Upper lobe of right lung (tissue), 1 donor: ENCODE results near the gene FOXN1. TPM values are rescaled to one million over a fixed set of nuclear protein-coding genes. Genes with fewer than 3 reads are reported as not detected.

ENCODE experiments used
- ATAC-seq: fragments of 200-7000 bp; cut with Tn5 transposase; one replicate; pipeline ENCODE4 v1.9.1; 2020; ENCODE audit warnings: mild to moderate bottlenecking, moderate library complexity
- DNase-seq: peaks from one replicate; pipeline ENCODE4 v3.0.0-alpha.2; 2020
- H3K27ac ChIP-seq: fragments of 200-600 bp; one replicate; pipeline ENCODE4 v1.8.0; 2022
- H3K27me3 ChIP-seq: fragments of 200-600 bp; one replicate; pipeline ENCODE4 v1.8.0; 2022; ENCODE audit warnings: mild to moderate bottlenecking
- H3K36me3 ChIP-seq: fragments of 200-600 bp; one replicate; pipeline ENCODE4 v1.8.0; 2022
- H3K4me1 ChIP-seq: fragments of 200-600 bp; one replicate; pipeline ENCODE4 v1.8.0; 2022
- H3K4me3 ChIP-seq: fragments of 200-600 bp; one replicate; pipeline ENCODE4 v1.8.0; 2022; ENCODE audit warnings: mild to moderate bottlenecking
- H3K9me3 ChIP-seq: fragments of 200-600 bp; one replicate; pipeline ENCODE4 v1.8.0; 2022
- CTCF ChIP-seq: fragments of 200-600 bp; IDR thresholded peaks from one replicate; pipeline ENCODE4 v1.8.0; 2022; ENCODE audit warnings: antibody characterized with exemption
- intact Hi-C: fragments of 100-400 bp; cut with DNase I; formaldehyde crosslinking; loops from one replicate; pipeline ENCODE4 v1.11.0; 2022
- total RNA-seq: library from RNA; stranded (reverse); fragmentation: NEBNext Ultra II Directional; extraction: Animal tissue kit (Norgen Biotek cat#: 25700); gene quantifications from one replicate; pipeline ENCODE4 v1.2.1, GENCODE V29; 2021
- donor health status: DM: no; HTN: yes; CAD: no; lungs with severe emphysema.

FOXN1 gene
- total RNA-seq, 1 donor from 2014 or later = 0.35 TPM

- Histone ChIP-seq H3K27me3 (no peaks in the 10 kb centered on the region), H3K4me1 (no peaks in the 10 kb centered on the region), H3K27ac (no peak overlapping the region), H3K4me3 (no peak overlapping the region), H3K9me3 (no peaks in the 10 kb centered on the region), H3K36me3 (no peaks in the 10 kb centered on the region)
- ATAC-seq (peak; percentile 13), DNase-seq (peak; percentile 26)
- no peak for TF ChIP-seq CTCF
- intact Hi-C loops = no loop called here
Observed at GRCh38 chr17:28475151-28475900, 30.8 kb upstream of the FOXN1 start.

- Histone ChIP-seq H3K27ac (no peak overlapping the region), H3K36me3 (no peaks in the 10 kb centered on the region), H3K4me1 (no peaks in the 10 kb centered on the region), H3K9me3 (no peaks in the 10 kb centered on the region), H3K27me3 (no peaks in the 10 kb centered on the region), H3K4me3 (no peak overlapping the region)
- no peak for TF ChIP-seq CTCF
- DNase-seq = peak; percentile 28
- intact Hi-C loops = no loop called here
- ATAC-seq = no peak
Observed at GRCh38 chr17:28476076-28476865, 29.9 kb upstream of the FOXN1 start.

- ATAC-seq (no peak), DNase-seq (no peak)
- intact Hi-C loops = no loop called here
Observed at GRCh38 chr17:28477928-28478327, 28.2 kb upstream of the FOXN1 start.

GRCh38 chr17:28478712-28479615 is 27.2 kb upstream of the FOXN1 start:
- intact Hi-C loops = no loop called here
- Histone ChIP-seq H3K36me3 (no peaks in the 10 kb centered on the region), H3K9me3 (no peaks in the 10 kb centered on the region), H3K4me3 (no peak overlapping the region), H3K4me1 (peaks cover 3% of the 10 kb centered on the region), H3K27ac (no peak overlapping the region), H3K27me3 (no peaks in the 10 kb centered on the region)
- DNase-seq = peak; percentile 16
- no peak for ATAC-seq
- no peak for TF ChIP-seq CTCF

More at GRCh38 chr17:28477928-28478327, 28.2 kb upstream of the FOXN1 start:
- H3K4me3 ChIP-seq = no peak overlapping the region
- no peak overlapping the region for H3K27ac ChIP-seq
- TF ChIP-seq CTCF = no peak
- H3K27me3 ChIP-seq = no peaks in the 10 kb centered on the region
- H3K36me3 ChIP-seq = no peaks in the 10 kb centered on the region
- H3K9me3 ChIP-seq = no peaks in the 10 kb centered on the region
- peaks cover 3% of the 10 kb centered on the region for H3K4me1 ChIP-seq

GRCh38 chr17:28480278-28480677 is 25.9 kb upstream of the FOXN1 start:
- no peak for TF ChIP-seq CTCF
- Histone ChIP-seq H3K4me1 (peaks cover 3% of the 10 kb centered on the region), H3K27me3 (no peaks in the 10 kb centered on the region), H3K4me3 (no peak overlapping the region), H3K36me3 (no peaks in the 10 kb centered on the region), H3K9me3 (no peaks in the 10 kb centered on the region), H3K27ac (peak overlapping the region; percentile 49)
- ATAC-seq = peak; percentile 30
- no peak for DNase-seq
- intact Hi-C loops = no loop called here
